HepG2 (cell line): Measurements from ENCODE around the gene RPS13. TPM values are rescaled to one million over a fixed set of nuclear protein-coding genes. Genes with fewer than 3 reads are reported as not detected.

Experiments
- AHDC1 ChIP-seq: sonication (generic); formaldehyde crosslinking; IDR thresholded peaks from 2 replicates; pipeline ENCODE4 v1.5.1; 2020; ENCODE audit warnings: mild to moderate bottlenecking, missing genetic modification reagents, borderline replicate concordance
- HOMEZ ChIP-seq: IDR thresholded peaks from 2 replicates; pipeline ENCODE4 v1.6.1; 2016; ENCODE audit warnings: low read depth
- KAT7 ChIP-seq: IDR thresholded peaks from 2 replicates; pipeline ENCODE4 v1.6.1; 2018; ENCODE audit warnings: borderline replicate concordance, missing compliant biosample characterization
- PREB ChIP-seq: sonication (generic); formaldehyde crosslinking; IDR thresholded peaks from 2 replicates; pipeline ENCODE4 v1.4.0; 2020; ENCODE audit warnings: missing genetic modification reagents
- ZNF256 ChIP-seq: sonication (generic); formaldehyde crosslinking; conservative IDR thresholded peaks from 2 replicates; pipeline ENCODE4 v1.4.0; 2020; ENCODE audit warnings: missing genetic modification reagents
- ZNF407 ChIP-seq: sonication (generic); formaldehyde crosslinking; IDR thresholded peaks from one replicate; pipeline ENCODE4 v1.5.1; 2020; ENCODE audit warnings: mild to moderate bottlenecking, missing genetic modification reagents; ENCODE audit errors: not compliant biosample characterization
- ZNF850 ChIP-seq: sonication (generic); formaldehyde crosslinking; conservative IDR thresholded peaks from 2 replicates; pipeline ENCODE4 v1.9.0; 2021; ENCODE audit warnings: mild to moderate bottlenecking, missing genetic modification reagents
- ZSCAN9 ChIP-seq: IDR thresholded peaks from 2 replicates; pipeline ENCODE4 v1.6.1; 2016; ENCODE audit warnings: borderline replicate concordance
- polyA plus RNA-seq, 8 experiments: library from polyadenylated mRNA; depleted of rRNA in 3 of 8; stranded (reverse) in 7 of 8; unstranded in 1 of 8; fragments of >200 nt; fragmentation: Illumina TruSeq in 4 of 8; extraction: Trizol in 4 of 8; gene quantifications; 2 replicates each; pipeline versions ENCODE4 v1.2.1 to v1.2.3, GENCODE V29; 2011 to 2016; ENCODE audit warnings: low read depth in 4 of 8, missing spikeins in 1 of 8, mixed read lengths in 1 of 8; ENCODE audit not compliant: insufficient read depth in 1 of 8
- total RNA-seq, 5 experiments: library from RNA; depleted of rRNA; stranded (reverse); fragments of >200 nt; fragmentation: Illumina TruSeq; extraction: Trizol; gene quantifications; 2 replicates each; pipeline ENCODE4 v1.2.3, GENCODE V29; 2016; ENCODE audit warnings: low read depth in 1 of 5

RPS13 gene
- total and polyA plus RNA-seq, 2 of the 13 experiments (the other 11 are each of a cell fraction or from before 2014, with no cell fraction given): 1,542 to 2,245 TPM

GRCh38 chr11:17077520-17078401, at the start of gene RPS13 (continued):
- TF ChIP-seq ZNF407 (CRISPR knock-in tag): no peak
- no peak for TF ChIP-seq AHDC1 (CRISPR knock-in tag)
- peak; percentile 33; the same call in 1 of the 2 replicates for TF ChIP-seq ZSCAN9 (CRISPR knock-in tag)
- peak; percentile 84 for TF ChIP-seq HOMEZ (CRISPR knock-in tag)
- TF ChIP-seq KAT7 (CRISPR knock-in tag): peak; percentile 84; the same call in 1 of the 2 replicates
- 0 out of 2 replicates have a peak, but pooled peaks have one; percentile 20 for TF ChIP-seq PREB (CRISPR knock-in tag)
- no peak; the same call in 1 of the 2 replicates for TF ChIP-seq ZNF256 (CRISPR knock-in tag)
- no peak for TF ChIP-seq ZNF850
